Measurements from ENCODE around the gene MAPK8IP3. TPM values are rescaled to one million over a fixed set of nuclear protein-coding genes. Genes with fewer than 3 reads are reported as not detected.

Gene MAPK8IP3
- total and polyA plus RNA-seq, 7 donors, result 11.7 to 31.6 (median 22.6) TPM

DNA sequence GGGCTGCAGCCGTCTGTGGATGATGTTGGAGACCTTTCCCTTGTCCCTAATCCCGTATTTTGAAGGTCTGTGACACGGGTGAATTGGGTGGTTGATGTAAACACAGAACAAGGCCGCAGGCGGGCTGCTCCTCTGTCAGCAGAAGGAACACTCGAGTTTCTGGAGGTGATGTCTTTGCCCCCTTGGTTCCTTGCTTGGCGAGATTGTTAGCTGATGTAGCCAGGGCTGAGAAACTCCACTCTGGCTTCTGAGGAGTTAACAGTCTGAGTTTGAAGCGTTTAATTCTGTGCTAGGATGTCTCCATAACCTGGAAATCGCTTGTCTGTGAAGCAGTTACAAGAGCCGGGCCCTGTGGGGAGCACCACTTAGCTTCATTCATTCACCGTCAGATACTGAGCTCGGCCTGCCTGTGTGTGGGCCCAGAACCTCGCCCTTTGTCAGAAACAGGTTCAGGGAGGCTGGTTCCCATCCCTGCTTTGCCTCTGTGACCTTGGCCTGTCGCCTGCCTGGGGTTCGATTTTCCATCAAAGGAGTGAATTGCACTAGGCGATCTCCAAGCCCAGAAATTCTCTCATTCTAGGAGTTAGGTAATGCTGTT is 1.3 kb downstream of the MAPK8IP3 start:
- Histone ChIP-seq H3K36me3 (ENCODE audit: insufficient read depth in 1 of 2, low read depth in 1 of 2) (peaks cover 0 to 6% of the 10 kb centered on the region in 2 donors), H3K9me3 (no peaks in the 10 kb centered on the region), H3K4me3 (peak overlapping the region; percentile 96), H3K4me1 (peaks cover 29% of the 10 kb centered on the region), H3K27me3 (ENCODE audit: insufficient read depth in 3 of 3, low read length in 2 of 3) (no peaks in the 10 kb centered on the region), H3K27ac (peak overlapping the region; percentile 99)
- TF ChIP-seq, protein P1, sequence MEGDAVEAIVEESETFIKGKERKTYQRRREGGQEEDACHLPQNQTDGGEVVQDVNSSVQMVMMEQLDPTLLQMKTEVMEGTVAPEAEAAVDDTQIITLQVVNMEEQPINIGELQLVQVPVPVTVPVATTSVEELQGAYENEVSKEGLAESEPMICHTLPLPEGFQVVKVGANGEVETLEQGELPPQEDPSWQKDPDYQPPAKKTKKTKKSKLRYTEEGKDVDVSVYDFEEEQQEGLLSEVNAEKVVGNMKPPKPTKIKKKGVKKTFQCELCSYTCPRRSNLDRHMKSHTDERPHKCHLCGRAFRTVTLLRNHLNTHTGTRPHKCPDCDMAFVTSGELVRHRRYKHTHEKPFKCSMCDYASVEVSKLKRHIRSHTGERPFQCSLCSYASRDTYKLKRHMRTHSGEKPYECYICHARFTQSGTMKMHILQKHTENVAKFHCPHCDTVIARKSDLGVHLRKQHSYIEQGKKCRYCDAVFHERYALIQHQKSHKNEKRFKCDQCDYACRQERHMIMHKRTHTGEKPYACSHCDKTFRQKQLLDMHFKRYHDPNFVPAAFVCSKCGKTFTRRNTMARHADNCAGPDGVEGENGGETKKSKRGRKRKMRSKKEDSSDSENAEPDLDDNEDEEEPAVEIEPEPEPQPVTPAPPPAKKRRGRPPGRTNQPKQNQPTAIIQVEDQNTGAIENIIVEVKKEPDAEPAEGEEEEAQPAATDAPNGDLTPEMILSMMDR (IDR thresholded peaks at IDR 0.05), result no peak
- ATAC-seq (no peak), DNase-seq (no peak)
- intact Hi-C loops (cut with DNase I), result loop anchor here (5.0 to 10.0 kb wide), 4 partner anchors 65 to 330 kb away; partner anchors contain the start of genes CRAMP1 (in 2 of the 2), IFT140 (in 2 of the 2), EME2 (in 1 of the 2) and MRPS34 (in 1 of the 2)
- WGBS, 3 donors, result 16 to 20% (median 16%) methylated on average over 16 of the region's 16 CpGs

DNA sequence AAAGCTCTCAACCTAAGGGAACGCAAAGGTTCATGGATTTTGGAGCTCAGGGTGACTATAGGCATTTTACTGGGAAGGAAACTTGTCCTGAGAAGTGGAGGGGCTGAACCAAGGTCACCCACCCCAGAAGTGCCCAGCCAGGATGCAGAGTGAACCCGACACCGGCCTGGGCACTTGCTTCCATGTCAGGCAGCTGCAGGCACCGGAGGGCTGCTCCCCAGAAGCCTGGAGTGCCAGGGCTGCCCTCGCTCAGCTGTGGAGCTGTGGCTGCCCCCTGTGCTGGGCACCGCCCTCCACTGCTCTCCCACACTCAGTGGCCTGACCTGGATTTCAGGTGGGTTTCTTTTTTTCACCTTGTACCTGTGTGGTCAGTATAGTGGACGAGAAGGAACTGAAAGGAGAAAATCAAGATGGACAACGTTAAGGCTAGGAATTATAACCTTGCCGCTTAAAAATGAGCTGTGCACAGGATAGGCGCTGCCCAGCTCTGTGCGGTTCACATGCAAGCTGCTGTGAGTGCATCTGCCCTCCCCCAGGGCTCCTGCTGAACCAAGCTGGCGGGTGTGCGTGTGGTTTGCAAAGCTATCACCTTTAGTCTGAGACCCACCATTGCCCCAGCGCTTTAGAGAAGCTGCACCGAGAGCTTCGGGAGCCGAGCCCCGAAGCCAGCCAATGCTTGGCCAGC is 2.2 kb downstream of the MAPK8IP3 start:
- 69 to 77% (median 75%) methylated on average over 18 of the region's 18 CpGs for WGBS, 3 donors
- intact Hi-C loops (cut with DNase I), result loop anchor here (5.0 to 10.0 kb wide), 4 partner anchors 64 to 331 kb away; partner anchors contain the start of genes CRAMP1 (in 2 of the 2), IFT140 (in 2 of the 2), EME2 (in 1 of the 2) and MRPS34 (in 1 of the 2)
- Histone ChIP-seq H3K27me3 (ENCODE audit: insufficient read depth in 3 of 3, low read length in 2 of 3) (no peaks in the 10 kb centered on the region), H3K9me3 (no peaks in the 10 kb centered on the region), H3K4me1 (peaks cover 29% of the 10 kb centered on the region), H3K36me3 (ENCODE audit: insufficient read depth in 1 of 2, low read depth in 1 of 2) (no peaks in the 10 kb centered on the region), H3K4me3 (peak overlapping the region; percentile 96), H3K27ac (peak overlapping the region; percentile 99)
- DNase-seq, result no peak
- TF ChIP-seq, protein P1 (IDR thresholded peaks at IDR 0.05), result no peak
- no peak for ATAC-seq

DNA sequence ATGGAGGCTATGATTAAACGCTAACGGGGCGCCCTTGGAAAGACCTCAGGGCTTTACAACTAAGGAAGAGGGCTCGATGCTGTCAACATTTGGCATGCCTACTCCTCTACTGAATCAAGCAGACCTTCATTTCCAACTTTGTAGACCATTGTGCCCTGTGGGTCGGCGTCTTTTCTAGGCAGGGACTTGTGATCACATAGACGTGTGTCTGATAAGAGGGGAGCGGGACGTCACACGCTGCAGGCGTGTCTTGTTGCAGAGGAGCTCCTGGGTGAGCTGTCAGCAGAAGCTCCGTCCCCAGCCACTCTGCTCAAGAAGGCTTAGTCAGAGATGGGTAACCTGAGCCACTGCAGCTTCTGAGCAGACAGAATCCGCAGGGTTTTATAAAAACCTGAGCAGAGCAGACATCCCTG is 2.8 kb downstream of the MAPK8IP3 start:
- Histone ChIP-seq H3K4me3 (peak overlapping the region; percentile 96), H3K27me3 (ENCODE audit: insufficient read depth in 3 of 3, low read length in 2 of 3) (no peaks in the 10 kb centered on the region), H3K36me3 (ENCODE audit: insufficient read depth in 1 of 2, low read depth in 1 of 2) (no peaks in the 10 kb centered on the region), H3K9me3 (no peaks in the 10 kb centered on the region), H3K4me1 (peaks cover 29% of the 10 kb centered on the region), H3K27ac (peak overlapping the region; percentile 99)
- TF ChIP-seq, protein P1 (IDR thresholded peaks at IDR 0.05), result no peak
- 53 to 70% (median 55%) methylated on average over 13 of the region's 13 CpGs for WGBS, 3 donors
- DNase-seq (peak; percentile 64 to 70), ATAC-seq (peak; percentile 37 to 66 (median 38))
- intact Hi-C loops (cut with DNase I), result loop anchor here (5.0 to 10.0 kb wide), 4 partner anchors 64 to 331 kb away; partner anchors contain the start of genes CRAMP1 (in 2 of the 2), IFT140 (in 2 of the 2), EME2 (in 1 of the 2) and MRPS34 (in 1 of the 2)

DNA sequence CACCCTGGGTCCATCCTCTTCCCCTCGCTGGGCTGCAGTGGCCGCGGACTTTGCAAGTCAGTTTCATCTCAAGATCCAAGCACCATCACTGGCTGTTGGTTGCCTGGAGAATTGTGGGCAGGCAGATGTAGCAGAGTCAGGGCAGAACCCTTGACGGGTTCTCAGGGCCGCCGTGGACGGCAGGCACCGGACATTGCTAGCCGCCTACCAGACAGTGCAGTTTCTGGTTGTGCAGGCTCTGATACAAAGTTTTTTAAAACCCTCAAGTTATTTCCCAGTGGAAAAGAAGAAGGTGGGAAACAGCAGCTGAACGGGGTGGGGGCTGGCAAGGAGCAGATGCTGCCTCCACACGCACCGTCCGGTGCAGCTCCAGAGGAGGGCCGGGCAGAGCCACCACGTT is 3.4 kb downstream of the MAPK8IP3 start:
- peaks cover 29% of the 10 kb centered on the region for H3K4me1 ChIP-seq
- DNase-seq, result no peak
- WGBS, 3 donors, result 75 to 78% (median 76%) methylated on average over 15 of the region's 15 CpGs
- H3K36me3 ChIP-seq (ENCODE audit: insufficient read depth in 1 of 2, low read depth in 1 of 2), result no peaks in the 10 kb centered on the region
- no peak overlapping the region for H3K4me3 ChIP-seq
- ATAC-seq, result no peak
- no peaks in the 10 kb centered on the region for H3K9me3 ChIP-seq
- no peak overlapping the region for H3K27ac ChIP-seq
- intact Hi-C loops (cut with DNase I), result loop anchor here (5.0 to 10.0 kb wide), 4 partner anchors 63 to 332 kb away; partner anchors contain the start of genes CRAMP1 (in 2 of the 2), IFT140 (in 2 of the 2), EME2 (in 1 of the 2) and MRPS34 (in 1 of the 2)
- TF ChIP-seq, protein P1 (IDR thresholded peaks at IDR 0.05), result no peak
- H3K27me3 ChIP-seq (ENCODE audit: insufficient read depth in 3 of 3, low read length in 2 of 3), result no peaks in the 10 kb centered on the region

All from psoas muscle (tissue), 8 donors.